Measurements from ENCODE around the gene EGLN2. TPM values are rescaled to one million over a fixed set of nuclear protein-coding genes. Genes with fewer than 3 reads are reported as not detected.

EGLN2 gene
- total and polyA plus RNA-seq, 10 of the 15 experiments (the other 5 are each of a cell fraction or from before 2014, with no cell fraction given) = 8.6 to 93.0 (median 66.8) TPM

DNA sequence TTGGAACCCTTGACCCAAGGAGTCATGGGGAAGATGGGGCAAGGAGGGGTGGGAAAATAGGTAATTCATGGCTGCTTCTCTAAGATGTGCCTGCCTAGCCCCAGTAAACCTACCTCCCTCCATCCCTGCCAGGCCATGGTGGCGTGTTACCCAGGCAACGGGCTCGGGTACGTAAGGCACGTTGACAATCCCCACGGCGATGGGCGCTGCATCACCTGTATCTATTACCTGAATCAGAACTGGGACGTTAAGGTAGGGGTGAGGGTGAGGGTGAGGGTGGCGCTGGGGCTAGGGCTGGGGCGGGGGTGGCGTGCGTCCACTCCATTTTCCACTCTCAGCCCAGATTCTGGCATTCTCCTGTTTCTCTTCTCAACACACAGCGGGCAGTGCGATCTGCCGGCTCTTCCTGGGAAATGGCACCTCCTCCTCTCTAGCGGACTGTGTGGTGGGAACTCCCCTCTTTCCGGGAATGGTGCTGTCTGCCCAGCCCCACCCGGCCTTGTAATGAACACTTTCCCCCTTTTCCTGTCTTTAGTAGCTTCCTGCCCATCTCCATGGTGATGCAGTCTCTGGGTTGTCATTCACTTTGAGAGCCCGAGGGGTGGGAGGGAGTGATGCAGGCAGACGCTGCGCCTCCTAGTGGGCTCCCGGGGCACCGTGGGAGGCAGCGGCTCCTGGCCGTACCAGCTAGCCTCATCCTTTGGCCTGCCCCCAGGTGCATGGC is 7.6 kb downstream of the EGLN2 start (continued):
- TF ChIP-seq TCF3 (IDR thresholded peaks at IDR 0.05; ENCODE audit: borderline replicate concordance, insufficient read depth, low read depth, low read length) (0 out of 2 replicates have a peak, but pooled peaks have one; percentile 17), SMAD1 (IDR thresholded peaks at IDR 0.05; ENCODE audit: low read depth, partially characterized antibody) (no peak), ZNF622 (IDR thresholded peaks at IDR 0.05) (no peak), IRF4 (IDR thresholded peaks at IDR 0.05; ENCODE audit: low read depth, low read length) (0 out of 2 replicates have a peak, but pooled peaks have one; percentile 37), SMARCA5 (IDR thresholded peaks at IDR 0.05) (peak; percentile 92), RFX5 (IDR thresholded peaks at IDR 0.05; ENCODE audit: low read depth, low read length) (no peak), TBL1XR1 (IDR thresholded peaks at IDR 0.05; ENCODE audit: low read depth, low read length) (no peak)

DNA sequence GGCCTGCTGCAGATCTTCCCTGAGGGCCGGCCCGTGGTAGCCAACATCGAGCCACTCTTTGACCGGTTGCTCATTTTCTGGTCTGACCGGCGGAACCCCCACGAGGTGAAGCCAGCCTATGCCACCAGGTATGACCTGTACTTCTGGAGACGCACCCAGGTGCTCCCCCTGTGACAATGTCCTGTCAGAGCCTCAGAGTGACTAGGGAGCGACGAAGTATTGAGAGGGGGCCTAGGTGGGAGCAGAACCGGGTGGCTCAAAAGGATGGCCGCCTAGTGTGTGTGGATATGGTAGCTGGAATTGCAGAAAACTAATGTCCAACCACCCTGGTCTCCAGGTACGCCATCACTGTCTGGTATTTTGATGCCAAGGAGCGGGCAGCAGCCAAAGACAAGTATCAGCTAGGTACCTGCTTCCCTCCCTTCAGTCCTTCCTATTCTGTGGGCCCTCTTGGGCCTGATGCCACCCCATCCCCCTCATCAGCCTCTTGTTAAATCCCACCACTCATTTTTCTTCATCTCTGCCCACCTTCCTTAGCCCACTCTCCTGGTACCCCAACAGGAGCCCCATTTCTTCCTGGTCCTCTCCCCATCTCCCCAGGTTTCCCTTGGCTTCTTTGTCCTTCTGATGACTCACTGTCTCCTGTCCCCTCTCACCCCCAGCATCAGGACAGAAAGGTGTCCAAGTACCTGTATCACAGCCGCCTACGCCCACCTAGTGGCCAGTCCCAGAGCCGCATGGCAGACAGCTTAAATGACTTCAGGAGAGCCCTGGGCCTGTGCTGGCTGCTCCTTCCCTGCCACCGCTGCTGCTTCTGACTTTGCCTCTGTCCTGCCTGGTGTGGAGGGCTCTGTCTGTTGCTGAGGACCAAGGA is 8.4 kb downstream of the EGLN2 start:
- TF ChIP-seq POLR2A (IDR thresholded peaks at IDR 0.05; ENCODE audit: low read depth, low read length) = peak; percentile 5
- no peak for TF ChIP-seq HDAC6 (IDR thresholded peaks at IDR 0.05; ENCODE audit: unreplicated experiment)
- no peak for TF ChIP-seq TARDBP (IDR thresholded peaks at IDR 0.05; ENCODE audit: borderline replicate concordance)
- TF ChIP-seq, protein P1, sequence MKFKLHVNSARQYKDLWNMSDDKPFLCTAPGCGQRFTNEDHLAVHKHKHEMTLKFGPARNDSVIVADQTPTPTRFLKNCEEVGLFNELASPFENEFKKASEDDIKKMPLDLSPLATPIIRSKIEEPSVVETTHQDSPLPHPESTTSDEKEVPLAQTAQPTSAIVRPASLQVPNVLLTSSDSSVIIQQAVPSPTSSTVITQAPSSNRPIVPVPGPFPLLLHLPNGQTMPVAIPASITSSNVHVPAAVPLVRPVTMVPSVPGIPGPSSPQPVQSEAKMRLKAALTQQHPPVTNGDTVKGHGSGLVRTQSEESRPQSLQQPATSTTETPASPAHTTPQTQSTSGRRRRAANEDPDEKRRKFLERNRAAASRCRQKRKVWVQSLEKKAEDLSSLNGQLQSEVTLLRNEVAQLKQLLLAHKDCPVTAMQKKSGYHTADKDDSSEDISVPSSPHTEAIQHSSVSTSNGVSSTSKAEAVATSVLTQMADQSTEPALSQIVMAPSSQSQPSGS (IDR thresholded peaks at IDR 0.05; ENCODE audit: low read length) = no peak
- TF ChIP-seq, protein P2, sequence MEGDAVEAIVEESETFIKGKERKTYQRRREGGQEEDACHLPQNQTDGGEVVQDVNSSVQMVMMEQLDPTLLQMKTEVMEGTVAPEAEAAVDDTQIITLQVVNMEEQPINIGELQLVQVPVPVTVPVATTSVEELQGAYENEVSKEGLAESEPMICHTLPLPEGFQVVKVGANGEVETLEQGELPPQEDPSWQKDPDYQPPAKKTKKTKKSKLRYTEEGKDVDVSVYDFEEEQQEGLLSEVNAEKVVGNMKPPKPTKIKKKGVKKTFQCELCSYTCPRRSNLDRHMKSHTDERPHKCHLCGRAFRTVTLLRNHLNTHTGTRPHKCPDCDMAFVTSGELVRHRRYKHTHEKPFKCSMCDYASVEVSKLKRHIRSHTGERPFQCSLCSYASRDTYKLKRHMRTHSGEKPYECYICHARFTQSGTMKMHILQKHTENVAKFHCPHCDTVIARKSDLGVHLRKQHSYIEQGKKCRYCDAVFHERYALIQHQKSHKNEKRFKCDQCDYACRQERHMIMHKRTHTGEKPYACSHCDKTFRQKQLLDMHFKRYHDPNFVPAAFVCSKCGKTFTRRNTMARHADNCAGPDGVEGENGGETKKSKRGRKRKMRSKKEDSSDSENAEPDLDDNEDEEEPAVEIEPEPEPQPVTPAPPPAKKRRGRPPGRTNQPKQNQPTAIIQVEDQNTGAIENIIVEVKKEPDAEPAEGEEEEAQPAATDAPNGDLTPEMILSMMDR (IDR thresholded peaks at IDR 0.05 in 2 of 3, conservative IDR thresholded peaks at IDR 0.05 in 1 of 3; ENCODE audit: control insufficient read depth in 2 of 3, extremely low read depth in 1 of 3, insufficient read depth in 1 of 3, low read depth in 3 of 3, low read length in 3 of 3) = peak; percentile 19 to 34 (median 23); a peak in 3 of 6 replicates
- TF ChIP-seq SREBF2 (IDR thresholded peaks at IDR 0.05; ENCODE audit: low read length) = no peak
- TF ChIP-seq RAD21 (IDR thresholded peaks at IDR 0.05; ENCODE audit: insufficient read depth, low read depth, low read length) = peak; percentile 46; the same call in 1 of the 2 replicates
- no peak for TF ChIP-seq KAT2A (conservative IDR thresholded peaks at IDR 0.05; ENCODE audit: control insufficient read depth, low read depth, low read length)
- TF ChIP-seq CHD4 (IDR thresholded peaks at IDR 0.05) = no peak
- TF ChIP-seq ZNF622 (IDR thresholded peaks at IDR 0.05) = no peak
- TF ChIP-seq CHD1 (IDR thresholded peaks at IDR 0.05; ENCODE audit: low read depth, low read length) = no peak
- TF ChIP-seq POLR2AphosphoS5 (IDR thresholded peaks at IDR 0.05; ENCODE audit: low read length) = no peak
- TF ChIP-seq NFXL1 (IDR thresholded peaks at IDR 0.05; ENCODE audit: borderline replicate concordance) = no peak
- intact Hi-C loops (cut with micrococcal nuclease; ENCODE audit: unreplicated experiment) (no loop called here), in situ Hi-C loops (cut with MboI) (no loop called here)
- no TSS peak for BruUV-seq (replicated peaks)
- H3K79me2 ChIP-seq (ENCODE audit: control insufficient read depth, insufficient read depth, low read length) = peaks cover 33% of the 10 kb centered on the region
- H3K4me3 ChIP-seq = no peak overlapping the region
- ChIA-PET POLR2A (interaction anchor here (1.0 to 4.3 kb wide), 4 partner anchors 29 to 144 kb away, joined by 4 to 37 read pairs (median 12); partner anchors contain the start of genes ACTMAP, RAB4B and SNRPA), SMC1A (ENCODE audit: uncharacterized antibody, unreplicated experiment) (interaction anchor here (1.2 to 4.2 kb wide), 7 partner anchors 10 to 145 kb away, joined by 3 to 41 read pairs (median 6); partner anchors contain the start of genes ACTMAP, RAB4B and SNRPA), RAD21 (ENCODE audit: unreplicated experiment) (interaction anchor here (0.8 to 3.6 kb wide), 10 partner anchors 9 to 144 kb away, joined by 3 to 29 read pairs (median 7); partner anchors contain the start of genes ACTMAP, COQ8B, EGLN2 and ITPKC), CTCF (interaction anchor here (0.7 to 5.9 kb wide), 16 partner anchors 9 to 144 kb away, joined by 3 to 51 read pairs (median 8); partner anchors contain the start of genes COQ8B, EGLN2, ITPKC and MIA)
- H3K27me3 ChIP-seq (replicated peaks in 1 of 2; ENCODE audit: control insufficient read depth in 2 of 2, insufficient read depth in 2 of 2, low read length in 1 of 2) = no peaks in the 10 kb centered on the region
- H2AFZ ChIP-seq (ENCODE audit: control insufficient read depth, low read depth, low read length) = no peak overlapping the region
- FAIRE-seq = no peak
- H3K36me3 ChIP-seq (ENCODE audit: control insufficient read depth in 2 of 2, insufficient read depth in 2 of 2, low read length in 1 of 2) = peaks cover 11 to 18% of the 10 kb centered on the region in 2 experiments; a peak in 3 of 4 replicates
- WGBS (ENCODE audit: insufficient coverage, insufficient replicate concordance, low lambda C conversion rate, missing lambda C conversion rate) = 76% methylated on average over 18 of the region's 18 CpGs
- H3K9ac ChIP-seq (ENCODE audit: control insufficient read depth, insufficient read depth, low read length) = no peak overlapping the region
- no peak overlapping the region for H3K4me2 ChIP-seq (ENCODE audit: control insufficient read depth, insufficient read depth)
- H3K9me3 ChIP-seq (replicated peaks; ENCODE audit: control insufficient read depth, insufficient read depth, low read length) = no peaks in the 10 kb centered on the region
- no peak overlapping the region for H3K27ac ChIP-seq (ENCODE audit: control insufficient read depth, insufficient read depth)
- no peak for DNase-seq (ENCODE audit: low read depth, low spot score)
- peaks cover 12% of the 10 kb centered on the region; the same call in 1 of the 2 replicates for H4K20me1 ChIP-seq (ENCODE audit: control insufficient read depth, insufficient read depth)
- ATAC-seq = peak; percentile 8; the same call in 1 of the 3 replicates
- H3K4me1 ChIP-seq (ENCODE audit: control insufficient read depth, insufficient read depth, low read length) = peaks cover 35% of the 10 kb centered on the region
